IPS-11a (cell line): ENCODE measurements around the gene AHDC1.
A peak's percentile ranks its signal among the peaks of the same experiment; 100 is the strongest.

Source experiments
- H3K4me3 ChIP-seq: one replicate; pipeline ENCODE4 v1.5.1; 2013; ENCODE audit warnings: low read depth, low read length, control low read depth

The AHDC1 gene

DNA sequence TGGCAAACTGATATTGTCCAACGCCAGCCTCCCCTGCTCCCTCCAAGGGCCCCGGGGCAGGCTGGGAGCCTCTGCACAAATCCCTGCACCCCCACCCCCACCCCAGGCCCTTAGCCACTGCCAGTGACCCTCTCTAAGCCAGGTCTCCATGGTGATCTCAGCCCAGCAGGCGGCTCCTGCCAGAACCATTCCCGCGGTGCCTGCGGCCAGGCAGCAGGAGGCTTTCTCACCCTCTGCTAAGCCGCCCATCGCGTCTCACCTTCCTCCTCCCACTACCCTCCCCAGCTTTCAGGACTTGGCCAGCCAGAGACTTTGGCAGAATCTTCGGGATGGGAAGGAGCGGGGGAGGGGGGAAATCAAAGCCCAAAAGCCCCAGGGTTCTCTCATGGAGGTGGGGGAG lies 67.2 kb downstream of the AHDC1 start:
- H3K4me3 ChIP-seq, result no peak overlapping the region

DNA sequence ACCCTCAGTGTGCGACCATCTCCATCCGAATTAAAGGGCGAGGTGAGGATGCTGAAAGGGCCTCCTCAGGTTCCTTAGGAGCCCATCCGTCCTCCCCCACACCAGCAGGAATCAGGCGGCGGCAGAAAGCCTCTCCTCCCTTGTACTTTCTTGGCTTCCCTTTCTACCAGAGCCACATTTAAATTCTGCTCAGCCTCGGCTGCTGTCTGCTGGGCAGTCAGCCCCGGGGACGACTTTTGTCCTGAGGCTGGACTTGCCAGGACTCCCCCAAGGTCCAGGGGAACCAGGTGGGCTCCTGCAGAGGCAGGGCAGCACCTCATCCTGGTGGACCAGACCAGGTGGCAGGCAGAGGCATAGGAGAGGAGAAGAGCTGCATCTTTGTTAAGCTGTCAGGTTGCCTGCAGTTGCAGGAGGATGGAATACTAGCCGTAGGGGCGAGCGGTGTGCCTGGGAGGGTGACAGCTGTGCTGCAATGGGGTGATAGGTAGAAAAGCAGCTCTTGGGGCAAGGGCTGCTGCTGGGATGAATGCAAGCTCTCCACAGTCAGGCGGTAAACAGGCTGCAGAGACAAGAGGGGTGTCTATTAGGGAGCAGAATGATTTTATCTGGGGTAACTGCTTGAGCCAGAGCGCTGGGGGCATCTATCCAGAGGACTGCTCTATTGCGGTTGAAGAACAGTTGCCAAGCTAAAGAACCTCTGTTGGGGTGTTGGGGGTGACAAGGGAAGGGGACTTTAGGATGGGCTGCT lies 67.8 kb downstream of the AHDC1 start:
- H3K4me3 ChIP-seq, result no peak overlapping the region

DNA sequence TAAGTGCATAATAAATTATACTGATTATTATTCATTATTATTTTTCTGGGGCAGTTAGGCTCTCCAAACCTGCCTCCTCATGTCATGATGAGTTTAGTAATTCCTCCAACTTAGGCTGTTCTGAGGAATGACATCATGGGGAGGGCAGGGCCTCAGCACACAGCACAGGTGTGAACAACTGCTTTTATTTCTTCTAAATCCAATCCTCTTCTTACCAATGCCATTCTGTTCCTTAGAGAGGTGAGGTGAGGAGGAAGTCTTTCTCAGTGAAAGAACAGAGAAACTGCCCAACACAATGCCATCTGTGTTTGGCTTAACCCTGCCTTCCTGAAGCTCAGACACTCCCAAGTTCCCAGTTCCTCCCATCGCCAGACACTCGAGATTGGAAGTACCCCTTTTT lies 68.6 kb downstream of the AHDC1 start:
- H3K4me3 ChIP-seq, result no peak overlapping the region

DNA sequence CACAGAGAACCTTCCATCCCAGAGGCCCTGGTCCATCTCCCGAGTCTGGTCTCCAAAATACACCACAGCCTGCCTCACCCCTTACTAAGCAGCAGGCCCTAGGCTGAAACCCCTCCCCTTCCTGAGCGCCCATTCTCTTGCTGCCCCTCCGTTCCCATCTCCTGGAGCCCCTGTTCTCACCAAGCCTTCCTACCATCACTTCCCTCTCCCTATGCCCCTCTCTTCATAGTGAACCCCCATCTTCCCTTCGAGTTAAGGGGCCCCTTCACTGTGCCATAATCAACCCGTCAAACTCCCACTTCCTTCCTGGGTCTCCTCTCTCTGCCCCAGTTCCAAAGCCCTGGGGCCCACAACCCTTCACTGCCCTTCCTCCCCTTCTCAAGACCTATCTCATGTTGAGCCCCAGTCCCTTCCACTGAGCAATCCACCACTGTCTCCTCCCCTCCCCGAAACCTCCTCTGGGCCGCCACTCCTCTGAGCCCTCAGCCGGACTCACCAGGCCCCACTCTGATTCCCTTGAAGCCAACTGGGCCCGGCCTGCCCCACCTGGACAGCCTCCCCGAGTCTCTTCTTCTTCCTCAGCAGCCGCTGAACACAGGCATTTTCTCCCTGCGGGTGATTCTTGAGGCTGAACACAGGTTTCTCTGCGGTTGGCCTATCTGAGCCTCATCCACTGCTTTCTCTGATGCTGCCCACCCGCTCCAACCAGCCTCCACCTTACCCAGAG lies 71.8 kb downstream of the AHDC1 start:
- H3K4me3 ChIP-seq, result no peak overlapping the region

DNA sequence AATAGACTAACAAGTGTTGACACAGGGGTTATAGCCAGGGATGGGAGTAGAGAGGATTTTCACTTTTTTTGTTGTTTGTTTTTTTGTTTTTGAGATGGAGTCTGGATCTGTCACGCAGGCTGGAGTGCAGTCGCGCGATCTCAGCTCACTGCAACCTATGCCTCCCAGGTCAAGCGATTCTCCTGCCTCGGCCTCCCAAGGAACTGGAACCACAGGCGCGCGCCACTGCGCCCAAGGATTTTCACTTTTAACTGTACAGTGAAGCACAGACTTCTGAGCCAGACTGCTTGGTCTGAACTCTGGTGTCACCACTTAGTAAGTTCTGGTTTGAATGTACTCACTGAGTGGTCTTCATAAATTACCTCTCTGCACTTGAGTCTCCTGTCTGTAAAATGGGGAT lies 73.8 kb downstream of the AHDC1 start:
- H3K4me3 ChIP-seq, result no peak overlapping the region

DNA sequence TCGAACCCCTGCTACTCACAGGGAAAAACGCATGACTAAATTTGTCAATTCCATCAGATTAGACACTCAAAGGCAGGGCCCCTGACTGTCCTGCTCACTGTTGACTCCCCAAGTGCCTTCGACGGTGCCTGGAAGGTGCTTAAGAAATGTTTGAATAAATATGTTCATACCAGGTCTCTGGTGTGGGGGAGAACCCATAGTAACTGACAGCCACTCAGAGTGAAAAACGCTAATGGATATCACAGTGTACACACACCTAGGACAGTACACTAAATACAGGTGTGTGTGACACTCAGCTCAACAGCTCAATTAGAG lies 74.3 kb downstream of the AHDC1 start:
- no peak overlapping the region for H3K4me3 ChIP-seq

DNA sequence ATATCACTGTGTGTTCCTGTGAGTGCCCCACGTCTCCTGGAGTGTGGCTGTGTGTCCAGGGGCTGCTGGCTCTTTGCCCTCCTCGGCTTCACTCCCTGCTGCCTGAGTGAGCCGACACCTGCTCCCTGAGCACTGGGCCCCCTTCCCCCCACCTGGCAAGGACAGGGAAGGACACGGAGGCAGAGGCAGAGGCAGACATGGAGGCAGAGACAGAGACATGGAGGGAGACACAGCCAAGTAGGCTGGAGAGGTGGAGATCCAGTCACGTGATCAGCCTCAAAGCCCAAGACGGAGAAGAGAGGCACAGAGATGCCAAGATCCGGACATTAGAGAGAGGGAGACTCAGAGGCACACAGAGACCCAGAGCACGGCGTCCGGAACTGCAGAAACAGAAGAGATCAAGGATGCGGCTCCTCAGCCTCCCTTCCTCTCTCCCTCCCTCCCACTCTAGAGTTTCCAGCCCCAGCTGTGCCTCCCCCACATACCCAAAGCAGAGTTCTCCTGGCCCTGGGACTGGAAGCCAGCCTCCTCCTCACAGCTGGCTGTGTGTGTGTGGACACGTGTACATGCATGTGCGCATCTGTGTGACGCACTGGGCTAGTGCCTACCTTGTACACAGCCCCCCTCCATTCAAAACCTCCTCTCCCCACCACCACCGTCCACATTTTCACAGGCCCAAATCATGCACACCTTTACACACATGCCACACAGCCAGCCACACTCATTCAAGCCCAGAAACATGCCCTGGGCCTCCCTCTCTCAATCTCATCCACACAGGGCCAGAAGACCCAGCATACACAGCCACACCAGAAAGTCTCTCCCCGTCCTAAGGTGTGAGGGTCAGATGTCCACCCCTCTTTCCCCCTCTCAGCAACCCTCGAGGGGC lies 74.9 kb downstream of the AHDC1 start:
- H3K4me3 ChIP-seq, result no peak overlapping the region

DNA sequence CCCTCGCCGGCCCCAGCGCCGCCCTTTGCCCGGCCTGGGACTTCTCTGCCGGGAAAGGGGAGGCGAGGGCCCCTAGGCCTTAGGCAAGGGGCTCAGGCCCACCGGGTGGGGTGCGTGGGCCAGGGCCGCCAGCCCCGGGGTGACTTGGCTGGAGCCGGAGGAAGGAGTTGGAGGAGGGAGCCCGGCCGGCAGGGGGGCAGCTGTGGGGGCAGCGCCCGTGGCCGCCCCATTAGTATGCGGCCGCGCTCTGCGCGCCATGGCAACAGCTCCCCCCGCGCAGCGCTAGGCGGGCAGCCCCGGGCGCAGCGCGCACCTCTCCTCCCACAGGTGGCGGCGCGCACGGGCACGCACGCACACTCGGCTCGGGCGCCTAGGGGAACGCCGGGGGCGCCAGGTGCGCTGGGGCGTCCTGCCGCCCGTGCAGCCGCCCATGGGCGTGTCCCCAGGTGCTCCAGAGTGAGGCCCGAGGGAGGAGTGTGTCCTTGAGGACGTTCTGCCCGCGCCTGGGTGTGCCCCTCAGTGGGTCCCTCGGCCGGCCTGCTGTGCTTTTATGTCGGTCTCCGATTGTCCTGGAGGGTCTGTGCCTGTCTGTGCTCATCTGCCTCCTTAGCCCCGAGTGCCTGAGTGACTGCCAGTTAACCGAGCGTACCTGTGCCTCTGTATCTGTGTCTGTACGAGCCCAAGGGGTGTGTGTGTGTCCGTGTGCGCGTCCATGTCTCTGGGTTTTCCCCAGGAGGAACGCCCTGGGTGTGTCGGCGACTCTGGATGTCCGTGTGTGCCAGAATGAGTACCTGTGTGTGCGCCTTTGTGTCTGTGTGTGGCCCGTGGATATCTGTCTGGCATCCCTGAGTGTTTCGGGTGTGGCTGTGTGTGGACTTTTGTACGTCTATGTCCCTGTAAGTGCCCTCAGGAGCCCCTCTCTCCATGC lies 75.8 kb downstream of the AHDC1 start:
- peak overlapping the region; percentile 43 for H3K4me3 ChIP-seq

DNA sequence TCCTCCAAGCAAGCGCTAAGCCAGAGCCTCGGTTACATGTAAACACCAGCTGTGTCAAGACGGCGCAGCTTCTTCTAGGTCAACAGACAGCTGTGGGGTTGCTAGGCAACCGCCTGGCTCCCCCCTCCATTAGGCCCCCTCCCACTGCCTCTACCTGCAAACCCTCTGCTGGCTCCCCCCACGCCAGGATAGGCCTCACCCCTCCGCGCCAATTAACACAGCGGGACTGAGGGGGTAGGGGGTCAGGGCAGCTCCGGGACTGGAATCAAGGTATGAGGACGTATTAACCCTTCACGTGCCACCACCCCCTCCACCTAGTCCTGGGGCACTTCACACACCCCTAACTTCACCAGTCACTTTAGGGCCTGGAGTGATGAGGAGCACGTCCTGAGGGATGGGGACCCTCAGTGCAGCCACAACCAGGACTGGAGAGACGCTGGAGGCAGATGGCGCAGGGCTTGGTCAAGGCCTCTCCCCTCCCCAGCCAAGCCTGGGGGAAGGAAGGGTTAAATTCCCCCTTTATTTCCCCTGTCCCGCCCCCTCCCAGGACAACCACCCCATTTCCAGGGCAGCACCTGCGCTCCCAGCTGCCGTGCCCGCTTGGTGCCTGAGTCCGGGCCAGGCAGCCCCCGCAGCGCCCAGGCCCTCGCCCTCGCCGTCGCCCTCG lies 76.6 kb downstream of the AHDC1 start:
- peak overlapping the region; percentile 27 for H3K4me3 ChIP-seq

DNA sequence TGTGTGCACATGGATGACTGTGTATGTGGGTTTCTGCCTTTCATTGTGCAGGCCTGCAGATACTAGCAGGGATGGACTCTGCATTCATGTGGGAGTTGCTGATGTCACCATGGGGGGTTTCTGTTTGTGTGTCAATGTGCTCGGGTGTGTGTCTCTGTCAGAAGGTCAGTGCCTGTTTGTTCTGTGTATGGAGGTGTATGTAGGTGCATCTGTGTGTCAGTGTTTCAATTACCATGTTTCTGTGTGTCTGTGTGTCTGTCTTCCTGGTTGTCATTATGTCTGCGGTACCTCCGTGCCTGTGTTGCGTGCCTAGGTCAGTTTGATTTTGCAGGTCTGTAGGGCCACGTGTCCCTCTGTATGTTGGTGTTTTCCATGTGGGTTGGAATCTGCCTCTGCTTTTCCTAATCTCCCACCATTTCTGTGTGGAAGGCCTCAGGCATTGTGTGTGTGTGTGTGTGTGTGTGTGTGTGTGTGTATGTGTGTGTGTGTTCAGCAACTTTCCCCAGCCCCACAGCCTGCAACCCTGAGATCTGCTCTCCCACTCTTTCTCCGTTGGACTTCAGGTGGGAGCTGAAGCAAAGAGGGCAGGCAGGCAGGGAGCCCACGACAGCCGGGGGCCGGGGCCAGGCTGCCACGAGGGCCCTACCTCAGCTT lies 77.2 kb downstream of the AHDC1 start:
- no peak overlapping the region for H3K4me3 ChIP-seq

DNA sequence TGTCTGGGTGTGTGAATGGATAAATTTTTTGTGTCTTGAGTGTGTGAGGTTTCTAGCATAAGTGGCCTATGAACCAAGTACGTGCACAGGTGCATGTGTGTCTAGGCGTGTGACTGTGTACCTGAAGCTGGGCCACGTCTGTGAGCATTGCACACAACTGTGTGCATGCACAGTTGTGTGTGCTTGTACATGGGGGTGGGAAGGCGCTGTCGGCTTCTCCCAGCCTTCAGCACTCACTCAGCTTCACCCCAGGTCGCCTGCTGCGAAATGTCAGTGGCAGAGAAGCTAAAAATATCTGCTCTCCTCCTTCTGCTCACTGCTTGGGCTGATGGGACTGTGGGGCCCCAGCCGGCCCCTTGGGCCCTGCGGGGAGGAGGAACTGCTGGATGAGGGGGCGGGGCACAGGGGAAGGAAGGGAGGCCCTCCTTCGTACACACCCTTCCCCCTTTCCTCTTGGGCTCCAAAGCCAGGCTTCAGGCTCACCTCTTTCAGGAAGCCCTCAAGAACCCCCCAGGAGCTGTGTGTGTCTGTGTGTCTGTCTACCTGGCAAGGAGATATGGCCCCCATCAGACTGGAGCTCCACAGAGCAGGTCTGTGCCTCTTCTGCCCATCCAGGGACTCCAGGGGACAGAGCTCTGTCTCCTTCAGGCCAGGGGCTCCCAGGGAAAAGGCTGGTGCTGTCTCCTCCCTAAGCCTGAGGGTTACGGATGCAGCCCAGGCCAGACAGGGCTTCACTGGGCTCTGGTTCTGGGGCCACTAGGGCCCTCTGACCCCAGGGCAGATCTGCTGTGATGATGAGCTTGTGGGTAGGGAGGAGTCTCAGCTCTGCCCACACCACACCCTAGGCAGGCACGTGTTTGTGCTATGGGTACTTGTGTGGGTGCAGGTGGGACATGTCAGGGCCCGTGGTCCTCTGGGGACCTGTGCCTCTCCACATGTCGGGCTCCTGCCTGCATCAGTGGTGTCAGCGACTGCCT lies 78.4 kb downstream of the AHDC1 start:
- H3K4me3 ChIP-seq, result no peak overlapping the region

DNA sequence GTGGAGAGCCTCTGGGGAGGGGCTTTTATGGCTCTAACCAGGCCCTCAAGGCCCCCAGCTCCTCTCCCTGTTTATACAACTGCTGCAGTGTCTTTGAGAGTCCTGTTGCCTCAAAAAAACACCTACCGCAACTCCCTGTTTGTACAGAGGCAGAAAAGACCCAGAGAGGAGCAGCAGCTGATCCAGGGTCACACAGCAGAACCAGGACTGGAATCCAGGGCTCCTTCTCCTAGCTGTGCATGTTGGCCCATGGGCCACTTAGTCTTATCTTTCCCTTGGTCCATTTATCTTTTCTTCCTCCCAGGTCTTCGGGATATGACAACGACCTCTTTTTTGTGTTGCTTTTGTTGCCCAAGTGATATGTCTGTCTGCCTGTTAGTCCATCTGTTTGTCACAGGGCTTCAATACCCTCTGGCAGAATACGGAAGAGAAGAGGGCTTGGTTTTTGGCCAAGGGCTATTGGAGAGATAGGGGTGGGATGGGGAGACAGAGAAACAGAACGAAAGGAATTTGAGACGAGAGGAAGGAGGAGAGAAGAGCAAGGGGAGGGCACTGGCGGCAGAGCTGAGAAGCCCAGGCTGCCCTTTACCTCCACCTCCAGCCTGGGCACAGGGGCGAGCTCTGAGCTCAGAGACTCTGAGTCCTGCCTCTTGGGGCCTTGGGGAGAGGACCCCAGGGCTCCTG lies 80.5 kb downstream of the AHDC1 start:
- no peak overlapping the region for H3K4me3 ChIP-seq

DNA sequence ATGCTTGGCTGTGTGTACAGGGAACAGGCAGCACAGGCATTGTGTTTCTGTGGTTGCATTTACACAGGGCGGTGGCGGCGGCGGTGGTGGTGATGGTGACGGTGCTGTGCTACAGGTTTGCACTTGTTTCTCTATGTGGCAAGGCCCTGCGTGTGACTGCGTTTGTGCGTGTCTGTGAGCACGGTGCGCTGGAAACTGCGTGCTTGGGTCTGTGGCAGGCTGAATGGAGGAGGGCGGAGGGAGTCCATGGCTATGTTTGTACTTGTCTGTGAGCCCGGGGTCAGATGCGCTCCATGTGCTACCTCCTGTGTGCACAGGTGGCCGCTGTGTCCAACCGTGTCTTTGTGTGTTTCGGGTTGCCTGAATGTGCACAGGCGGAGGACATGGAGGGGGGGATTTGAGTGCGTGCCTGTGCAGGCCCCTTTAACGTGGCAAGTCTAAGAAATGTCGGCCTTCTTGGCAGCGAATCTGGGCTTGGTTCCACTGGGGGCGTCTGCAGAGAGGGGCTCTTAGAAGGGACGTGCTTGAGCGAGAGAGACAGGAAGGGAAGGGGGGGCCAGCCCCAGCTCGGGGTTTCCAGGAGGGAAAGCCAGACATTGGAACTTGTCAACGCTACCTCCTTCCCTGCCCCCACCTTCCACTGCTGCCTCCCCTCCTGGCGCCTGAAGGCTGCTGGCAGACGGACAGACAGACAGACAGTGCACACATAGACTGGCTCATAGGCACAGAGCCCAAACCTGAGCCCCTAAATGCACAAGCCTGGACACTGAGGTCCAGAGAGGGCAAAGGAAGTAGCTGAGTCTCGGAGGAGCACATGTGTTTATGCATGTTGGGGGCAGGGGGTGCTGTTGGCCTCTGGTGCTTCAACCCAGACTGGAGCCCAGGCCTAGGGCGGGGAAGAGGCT lies 81.3 kb downstream of the AHDC1 start:
- no peak overlapping the region for H3K4me3 ChIP-seq

DNA sequence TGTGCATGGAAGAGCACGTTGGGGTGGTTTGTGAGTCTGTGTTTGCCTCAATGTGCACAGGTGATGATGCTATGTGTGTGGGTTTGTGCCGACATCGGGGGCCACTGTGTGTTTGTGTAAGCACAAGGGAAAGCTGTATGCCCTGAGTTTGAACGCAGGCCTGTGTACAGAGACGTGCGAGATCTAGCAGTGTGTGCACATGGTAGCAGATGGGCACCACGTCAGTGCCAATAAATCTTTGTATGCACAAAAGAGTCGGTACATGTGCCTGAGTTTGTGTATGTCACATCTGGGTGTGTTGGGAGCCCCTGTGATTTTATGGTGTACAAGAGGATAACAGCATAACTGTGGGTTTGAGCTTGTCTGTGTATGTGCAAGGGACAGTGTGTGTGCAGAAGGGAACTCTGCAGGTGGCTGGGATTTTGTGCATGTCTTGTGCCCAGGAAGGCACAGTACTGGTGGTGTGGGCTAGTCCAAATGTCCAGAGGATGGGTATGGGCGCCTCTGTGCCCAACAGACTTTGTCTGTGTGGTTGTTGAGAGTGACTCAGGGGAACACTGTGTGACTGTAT lies 82.0 kb downstream of the AHDC1 start:
- no peak overlapping the region for H3K4me3 ChIP-seq

DNA sequence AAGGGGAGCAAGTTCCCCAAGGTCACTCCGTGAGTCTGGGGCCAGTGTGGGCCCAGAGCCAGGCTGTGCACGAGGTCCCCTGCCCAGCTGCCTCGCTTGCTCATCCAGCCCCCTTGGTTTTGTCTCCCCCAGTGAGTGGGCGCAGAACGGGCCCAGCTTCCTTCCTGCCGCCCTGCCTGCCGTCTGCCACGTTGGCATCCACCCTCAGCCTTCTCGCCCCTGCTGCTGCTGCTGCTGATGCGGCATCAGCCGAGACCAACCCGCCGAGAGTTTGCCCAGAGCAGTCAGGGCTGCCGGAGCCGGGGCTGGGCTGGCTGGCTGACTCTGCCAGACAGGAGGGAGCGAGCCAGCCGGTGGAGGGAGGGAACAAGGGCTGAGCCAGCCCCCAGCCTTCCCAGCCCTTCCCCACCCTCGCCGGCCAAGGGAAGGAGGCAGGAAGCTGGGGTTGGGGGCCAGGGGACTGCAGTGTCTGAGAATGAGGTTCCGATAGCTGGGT lies 82.6 kb downstream of the AHDC1 start:
- no peak overlapping the region for H3K4me3 ChIP-seq

DNA sequence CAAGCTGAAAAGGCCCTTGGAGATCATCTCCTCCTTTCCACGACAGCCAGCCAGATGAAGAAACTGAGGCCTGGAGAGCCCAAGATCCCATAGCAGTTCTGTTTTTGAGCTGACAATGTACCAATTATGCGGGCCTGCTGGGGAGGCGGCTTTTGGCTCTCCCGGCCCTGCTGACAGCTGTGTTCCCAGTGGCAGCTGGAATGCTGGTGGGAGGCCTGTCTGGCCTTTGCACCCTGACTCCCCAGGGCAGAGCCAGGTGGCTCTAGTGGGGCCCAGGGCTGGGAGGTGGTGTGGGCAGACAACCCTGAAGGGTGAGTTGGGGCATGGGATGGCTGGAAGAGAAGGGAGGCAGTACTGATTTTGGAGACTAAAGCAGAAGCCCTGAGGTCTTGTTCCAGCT lies 83.3 kb downstream of the AHDC1 start:
- H3K4me3 ChIP-seq, result no peak overlapping the region
